IMR-90 (cell line): Measurements from ENCODE around the gene CIROP. TPM values are rescaled to one million over a fixed set of nuclear protein-coding genes. Genes with fewer than 3 reads are reported as not detected.

ENCODE experiments used
- ATAC-seq: fragments of 200-7000 bp; cut with Tn5 transposase; 2 replicates; pipeline ENCODE4 v1.9.1; 2020; ENCODE audit warnings: low read depth, mild to moderate bottlenecking, moderate library complexity
- BruUV-seq: library from RNA; stranded (reverse); fragments of 400-500 nt; replicated peaks from 2 replicates; lab custom pipeline; 2021; lab: Mats Ljungman, UMichigan
- CTCF ChIA-PET: fragments of 300-600 bp; formaldehyde crosslinking; extraction: SDS; loops from one replicate; lab custom pipeline; 2021; ENCODE audit warnings: antibody characterized with exemption; lab: Yijun Ruan, JAX
- POLR2A ChIA-PET: fragments of 300-600 bp; sonication (Branson Sonifier 250); formaldehyde crosslinking; loops from one replicate; lab custom pipeline; 2022; ENCODE audit warnings: antibody characterized with exemption; ENCODE audit not compliant: unreplicated experiment; lab: Charles Lee
- DNase-seq: peaks from one replicate; pipeline ENCODE4 v3.0.0; 2013
- H2AFZ ChIP-seq: replicated peaks from 2 replicates; pipeline ENCODE3; 2013; ENCODE audit warnings: low read length, mild to moderate bottlenecking; ENCODE audit not compliant: poor library complexity
- H2AK5ac ChIP-seq: 2 replicates; pipeline ENCODE4 v1.6.1; 2013; ENCODE audit warnings: low read depth, low read length, inconsistent platforms
- H2AK9ac ChIP-seq: replicated peaks from 2 replicates; pipeline ENCODE3; 2013; ENCODE audit warnings: mild to moderate bottlenecking, low read depth, low read length, moderate library complexity; ENCODE audit not compliant: poor library complexity
- H2BK120ac ChIP-seq: 2 replicates; pipeline ENCODE4 v1.6.1; 2013; ENCODE audit warnings: low read depth, low read length, inconsistent platforms
- H2BK15ac ChIP-seq: 3 replicates; pipeline ENCODE4 v1.6.1; 2013; ENCODE audit warnings: low read depth, low read length, inconsistent platforms
- H2BK20ac ChIP-seq: 2 replicates; pipeline ENCODE4 v1.6.1; 2013; ENCODE audit warnings: low read depth, mild to moderate bottlenecking, inconsistent platforms, low read length, moderate library complexity
- H2BK5ac ChIP-seq: 2 replicates; pipeline ENCODE4 v1.6.1; 2013; ENCODE audit warnings: mild to moderate bottlenecking, low read depth, low read length, inconsistent platforms; ENCODE audit not compliant: poor library complexity, severe bottlenecking
- H3K14ac ChIP-seq: replicated peaks from 2 replicates; pipeline ENCODE4 v1.6.1; 2013; ENCODE audit warnings: low read depth, low read length, inconsistent platforms
- H3K18ac ChIP-seq: 2 replicates; pipeline ENCODE4 v1.6.1; 2013; ENCODE audit warnings: low read depth, low read length, control low read depth
- H3K23ac ChIP-seq: 2 replicates; pipeline ENCODE4 v1.6.1; 2013; ENCODE audit warnings: low read depth, low read length, inconsistent platforms
- H3K27ac ChIP-seq: 2 replicates; pipeline ENCODE4 v1.5.1; 2013; ENCODE audit warnings: mild to moderate bottlenecking, control low read depth, low read length; ENCODE audit not compliant: insufficient read depth
- H3K27me3 ChIP-seq: 2 replicates; pipeline ENCODE4 v1.6.1; 2013; ENCODE audit warnings: low read length; ENCODE audit not compliant: control insufficient read depth, insufficient read depth
- H3K36me3 ChIP-seq: 2 replicates; pipeline ENCODE4 v1.6.1; 2013; ENCODE audit warnings: low read length, mixed read lengths; ENCODE audit not compliant: control insufficient read depth, insufficient read depth
- H3K4ac ChIP-seq: 2 replicates; pipeline ENCODE4 v1.6.1; 2013; ENCODE audit warnings: low read depth, low read length, inconsistent platforms
- H3K4me1 ChIP-seq: 2 replicates; pipeline ENCODE4 v1.6.1; 2013; ENCODE audit warnings: low read length, mixed read lengths; ENCODE audit not compliant: control insufficient read depth, insufficient read depth
- H3K4me2 ChIP-seq: 2 replicates; pipeline ENCODE4 v1.6.1; 2013; ENCODE audit warnings: low read depth, mild to moderate bottlenecking, control low read depth, low read length, moderate library complexity
- H3K4me3 ChIP-seq: 2 replicates; pipeline ENCODE4 v1.5.1; 2013; ENCODE audit warnings: low read depth, mild to moderate bottlenecking, control low read depth, low read length, moderate library complexity; ENCODE audit not compliant: insufficient read depth
- H3K56ac ChIP-seq: 2 replicates; pipeline ENCODE4 v1.6.1; 2013; ENCODE audit warnings: low read length, inconsistent platforms; ENCODE audit not compliant: insufficient read depth; ENCODE audit errors: extremely low read depth
- H3K79me1 ChIP-seq, 2 experiments: 2 replicates each; pipeline ENCODE4 v1.6.1; 2013; ENCODE audit warnings: low read length in 2 of 2, inconsistent platforms in 1 of 2, low read depth in 1 of 2
- H3K9ac ChIP-seq: 2 replicates; pipeline ENCODE4 v1.6.1; 2013; ENCODE audit warnings: low read depth, low read length, control low read depth
- H3K9me1 ChIP-seq: 2 replicates; pipeline ENCODE4 v1.6.1; 2013; ENCODE audit warnings: low read length, inconsistent platforms; ENCODE audit not compliant: insufficient read depth
- H3K9me3 ChIP-seq: 2 replicates; pipeline ENCODE4 v1.6.1; 2013; ENCODE audit warnings: low read length; ENCODE audit not compliant: control insufficient read depth, insufficient read depth
- H4K20me1 ChIP-seq: 2 replicates; pipeline ENCODE4 v1.6.1; 2013; ENCODE audit warnings: low read length, inconsistent platforms; ENCODE audit not compliant: insufficient read depth
- H4K5ac ChIP-seq: 2 replicates; pipeline ENCODE4 v1.6.1; 2013; ENCODE audit warnings: mild to moderate bottlenecking, low read depth, low read length, control low read depth
- H4K8ac ChIP-seq, 2 experiments: 2 replicates each; pipeline ENCODE4 v1.6.1; 2013; ENCODE audit warnings: low read depth in 2 of 2, low read length in 2 of 2, control low read depth in 1 of 2, inconsistent platforms in 1 of 2
- H4K91ac ChIP-seq: 2 replicates; pipeline ENCODE4 v1.6.1; 2013; ENCODE audit warnings: low read depth, low read length, inconsistent platforms; ENCODE audit not compliant: insufficient read depth
- CEBPB ChIP-seq: IDR thresholded peaks from 2 replicates; pipeline ENCODE4 v1.6.1; 2012; ENCODE audit warnings: low read depth, low read length, improper control_type of control experiment
- CHD1 ChIP-seq: IDR thresholded peaks from 2 replicates; pipeline ENCODE4 v1.6.1; 2012; ENCODE audit warnings: low read depth, low read length, improper control_type of control experiment
- CTCF ChIP-seq: conservative IDR thresholded peaks from 2 replicates; pipeline ENCODE4 v1.5.1; 2012; ENCODE audit warnings: mild to moderate bottlenecking, low read depth, low read length, improper control_type of control experiment
- ELK1 ChIP-seq: fragments of 150-350 bp; IDR thresholded peaks from 2 replicates; pipeline ENCODE4 v1.6.1; 2016; ENCODE audit warnings: low read depth, mild to moderate bottlenecking, low read length, moderate library complexity, borderline replicate concordance
- FOS ChIP-seq: fragments of 150-350 bp; IDR thresholded peaks from 2 replicates; pipeline ENCODE4 v1.6.1; 2016; ENCODE audit warnings: low read depth, low read length
- MAFK ChIP-seq: IDR thresholded peaks from 2 replicates; pipeline ENCODE4 v1.6.1; 2012; ENCODE audit warnings: low read depth, low read length, improper control_type of control experiment
- MAZ ChIP-seq: IDR thresholded peaks from 2 replicates; pipeline ENCODE4 v1.6.1; 2012; ENCODE audit warnings: low read depth, mild to moderate bottlenecking, low read length, improper control_type of control experiment, moderate library complexity, borderline replicate concordance
- MXI1 ChIP-seq: IDR thresholded peaks from 2 replicates; pipeline ENCODE4 v1.6.1; 2012; ENCODE audit warnings: low read depth, mild to moderate bottlenecking, low read length, moderate library complexity, borderline replicate concordance
- NFE2L2 ChIP-seq: fragments of 150-350 bp; IDR thresholded peaks from 2 replicates; pipeline ENCODE4 v1.6.1; 2016; ENCODE audit warnings: low read depth, mild to moderate bottlenecking, low read length
- POLR2A ChIP-seq: IDR thresholded peaks from 2 replicates; pipeline ENCODE4 v1.6.1; 2012; ENCODE audit warnings: mild to moderate bottlenecking, low read depth, low read length
- RAD21 ChIP-seq: IDR thresholded peaks from 2 replicates; pipeline ENCODE4 v1.6.1; 2012; ENCODE audit warnings: low read length, improper control_type of control experiment
- RCOR1 ChIP-seq: IDR thresholded peaks from 2 replicates; pipeline ENCODE4 v1.6.1; 2012; ENCODE audit warnings: mild to moderate bottlenecking, low read length, improper control_type of control experiment; ENCODE audit not compliant: insufficient replicate concordance
- SMC3 ChIP-seq: fragments of 150-350 bp; IDR thresholded peaks from 2 replicates; pipeline ENCODE4 v1.6.1; 2016; ENCODE audit warnings: low read depth, mild to moderate bottlenecking, antibody characterized with exemption, low read length, moderate library complexity
- USF2 ChIP-seq: fragments of 150-350 bp; IDR thresholded peaks from 2 replicates; pipeline ENCODE4 v1.6.1; 2017; ENCODE audit warnings: mild to moderate bottlenecking, antibody characterized with exemption, low read length, low read depth
- WGBS, 2 experiments: methylation state at CpG; one replicate each; pipeline versions ENCODE4 v1.1.5 to v1.1.7; 2013; ENCODE audit warnings: missing lambda C conversion rate in 2 of 2; ENCODE audit not compliant: insufficient read length in 1 of 2; ENCODE audit errors: extremely low coverage in 2 of 2; 5-methylcytosine and 5-hydroxymethylcytosine counted together
- dilution Hi-C: fragments of 300-500 bp; cut with HindIII; formaldehyde crosslinking; loops from one replicate; pipeline ENCODE4 v1.14.3; 2018; ENCODE audit warnings: low sequenced_read_pairs; ENCODE audit not compliant: unreplicated experiment
- in situ Hi-C: fragments of 300-500 bp; cut with MboI; formaldehyde crosslinking; loops from 3 replicates; pipeline ENCODE4 v1.14.3; 2019; ENCODE audit warnings: low sequenced_read_pairs, inconsistent platforms, mixed read lengths
- intact Hi-C: fragments of 100-400 bp; cut with micrococcal nuclease; formaldehyde crosslinking; loops from 2 replicates; pipeline ENCODE4 v1.10.0; 2022
- polyA plus RNA-seq, 3 experiments: library from polyadenylated mRNA; depleted of rRNA; stranded (reverse); fragments of >200 nt; gene quantifications; 2 replicates each; pipeline ENCODE4 v1.2.3, GENCODE V29; 2012; ENCODE audit warnings: low replicate concordance in 1 of 3
- total RNA-seq: library from RNA; depleted of rRNA; stranded (reverse); fragments of >200 nt; gene quantifications from 2 replicates; pipeline ENCODE4 v1.2.3, GENCODE V29; 2012

The CIROP gene
- total and polyA plus RNA-seq, 2 of the 4 experiments (the other 2 are of a cell fraction) = 0.31 to 0.36 TPM

GRCh38 chr14:23078692-23079116 is 26.1 kb downstream of the CIROP start:
- peaks cover 46% of the 10 kb centered on the region for H3K36me3 ChIP-seq
- intact Hi-C loops = loop anchor here (2.0 to 5.0 kb wide), 2 partner anchors 16 to 109 kb away; partner anchors contain the start of genes ACIN1 and C14orf119
- H3K23ac ChIP-seq = peak overlapping the region; percentile 83; the same call in 1 of the 2 replicates
- peak overlapping the region; percentile 37 to 93 for H4K8ac ChIP-seq
- peak overlapping the region; percentile 84 for H2BK20ac ChIP-seq
- DNase-seq (peak; percentile 98), ATAC-seq (peak; percentile 96)
- H2AFZ ChIP-seq = peak overlapping the region; percentile 59
- H3K79me1 ChIP-seq = peaks cover 21 to 47% of the 10 kb centered on the region in 2 experiments
- H4K20me1 ChIP-seq = no peaks in the 10 kb centered on the region
- CTCF ChIA-PET = interaction anchor here (0.8 to 2.9 kb wide), 5 partner anchors 10 to 92 kb away, joined by 3 to 21 read pairs (median 8); partner anchors contain the start of genes ACIN1 and C14orf119
- H3K14ac ChIP-seq = peak overlapping the region; percentile 94
- H3K18ac ChIP-seq = peak overlapping the region; percentile 56
- dilution Hi-C loops = no loop called here
- H3K9ac ChIP-seq = peak overlapping the region; percentile 71
- H4K5ac ChIP-seq = peak overlapping the region; percentile 56
- no CpG with 5 or more reads among the region's 2 CpGs for WGBS, 2 experiments
- POLR2A ChIA-PET = no interaction called here
- peak overlapping the region; percentile 90 for H3K27ac ChIP-seq
- H3K4ac ChIP-seq = peak overlapping the region; percentile 93
- peak overlapping the region; percentile 91 for H2BK120ac ChIP-seq
- peak overlapping the region; percentile 93 for H2BK5ac ChIP-seq
- peak overlapping the region; percentile 90 for H2AK5ac ChIP-seq
- H3K9me1 ChIP-seq = peaks cover 6% of the 10 kb centered on the region
- no TSS peak for BruUV-seq
- H3K4me1 ChIP-seq = peaks cover 14% of the 10 kb centered on the region
- H3K56ac ChIP-seq = peak overlapping the region; percentile 85
- peak overlapping the region; percentile 91 for H4K91ac ChIP-seq
- in situ Hi-C loops = loop anchor here (25.0 kb wide), 1 partner anchor 1059 kb away; the partner anchor contains the start of genes EMC9, FITM1, PSME1 and PSME2
- H3K27me3 ChIP-seq = no peaks in the 10 kb centered on the region
- peak overlapping the region; percentile 79; the same call in 2 of the 3 replicates for H2BK15ac ChIP-seq
- peak overlapping the region; percentile 96 for H2AK9ac ChIP-seq
- H3K9me3 ChIP-seq = no peaks in the 10 kb centered on the region
- H3K4me3 ChIP-seq = no peak overlapping the region
- H3K4me2 ChIP-seq = peak overlapping the region; percentile 34; the same call in 1 of the 2 replicates
- TF ChIP-seq RAD21 (no peak), FOS (peak; percentile 87), USF2 (peak; percentile 78; the same call in 1 of the 2 replicates), POLR2A (peak; percentile 70; the same call in 1 of the 2 replicates), CEBPB (peak; percentile 96), RCOR1 (peak; percentile 75), ELK1 (no peak), CHD1 (no peak), MAZ (peak; percentile 62; the same call in 1 of the 2 replicates), CTCF (peak; percentile 19; the same call in 1 of the 2 replicates), MXI1 (no peak), MAFK (peak; percentile 45), NFE2L2 (peak; percentile 79; the same call in 1 of the 2 replicates), SMC3 (0 out of 2 replicates have a peak, but pooled peaks have one; percentile 10)
